Spinal cord (tissue), 10 donors: ENCODE data around the gene MRPL39. TPM values are rescaled to one million over a fixed set of nuclear protein-coding genes. Genes with fewer than 3 reads are reported as not detected.

Experiments used
- DNase-seq, 6 donors: peaks; one replicate each; pipeline versions ENCODE4 v3.0.0 to v3.0.0-alpha.2; 2013 to 2015; ENCODE audit warnings: low spot score in 6 of 6, low read depth in 4 of 6
- H3K27ac ChIP-seq: one replicate; pipeline ENCODE4 v1.5.1; 2013; ENCODE audit warnings: low read depth, low read length, control low read depth
- H3K27me3 ChIP-seq: one replicate; pipeline ENCODE4 v1.6.1; 2013; ENCODE audit warnings: low read length; ENCODE audit not compliant: control insufficient read depth, insufficient read depth
- H3K36me3 ChIP-seq: one replicate; pipeline ENCODE4 v1.6.1; 2013; ENCODE audit warnings: low read length; ENCODE audit not compliant: control insufficient read depth, insufficient read depth
- H3K4me1 ChIP-seq: one replicate; pipeline ENCODE4 v1.6.1; 2013; ENCODE audit warnings: low read length; ENCODE audit not compliant: control insufficient read depth, insufficient read depth
- H3K4me3 ChIP-seq: one replicate; pipeline ENCODE4 v1.5.1; 2013; ENCODE audit warnings: low read depth, low read length, control low read depth
- H3K9me3 ChIP-seq: one replicate; pipeline ENCODE4 v1.6.1; 2013; ENCODE audit warnings: low read length; ENCODE audit not compliant: control insufficient read depth, insufficient read depth
- WGBS: methylation state at CpG from one replicate; pipeline ENCODE4 v1.1.5; 2013; ENCODE audit warnings: missing lambda C conversion rate; ENCODE audit not compliant: insufficient coverage; 5-methylcytosine and 5-hydroxymethylcytosine counted together
- long read RNA-seq, 4 donors: transcript quantifications; one replicate each; lab custom pipeline, GENCODE V29; 2026
- polyA plus RNA-seq, 2 donors: library from polyadenylated mRNA; unstranded; fragments of 120-200 nt; gene quantifications; one replicate each; pipeline ENCODE4 v1.2.1, GENCODE V29; 2013; ENCODE audit not compliant: insufficient read length in 2 of 2
- total RNA-seq, 2 donors: library from RNA; depleted of rRNA in 1 of 2; stranded (reverse); fragments of 120-200 nt in 1 of 2; fragments of >200 nt in 1 of 2; gene quantifications; one replicate each; pipeline versions ENCODE4 v1.2.3 to v1.2.4, GENCODE V29; 2013 to 2014
- donor health status: healthy.

MRPL39 gene
- total RNA-seq: 10 to 100 TPM; 29.2 to 47.6 TPM
- 10 to 100 TPM; 27.7 to 29.6 TPM for polyA plus RNA-seq
- long read RNA-seq, donor 1, transcript MRPL39-202 (10 exons, 1,110 nt): major isoform, 24 of 24 reads
- long read RNA-seq, donor 1, partial matches to known transcripts: 0 of 24 reads
- long read RNA-seq, donor 1, other reads (novel, unspliced or antisense): 0 of 24 reads
- long read RNA-seq, donor 2, transcript MRPL39-202 (10 exons, 1,110 nt): major isoform, 15 of 15 reads
- long read RNA-seq, donor 2, partial matches to known transcripts: 0 of 15 reads
- long read RNA-seq, donor 2, other reads (novel, unspliced or antisense): 0 of 15 reads
- long read RNA-seq, donor 3, transcript MRPL39-202 (10 exons, 1,110 nt): major isoform, 15 of 15 reads
- long read RNA-seq, donor 3, partial matches to known transcripts: 0 of 15 reads
- long read RNA-seq, donor 3, other reads (novel, unspliced or antisense): 0 of 15 reads
- long read RNA-seq, donor 4, transcript MRPL39-202 (10 exons, 1,110 nt): major isoform, 29 of 29 reads
- long read RNA-seq, donor 4, partial matches to known transcripts: 0 of 29 reads
- long read RNA-seq, donor 4, other reads (novel, unspliced or antisense): 0 of 29 reads

DNA sequence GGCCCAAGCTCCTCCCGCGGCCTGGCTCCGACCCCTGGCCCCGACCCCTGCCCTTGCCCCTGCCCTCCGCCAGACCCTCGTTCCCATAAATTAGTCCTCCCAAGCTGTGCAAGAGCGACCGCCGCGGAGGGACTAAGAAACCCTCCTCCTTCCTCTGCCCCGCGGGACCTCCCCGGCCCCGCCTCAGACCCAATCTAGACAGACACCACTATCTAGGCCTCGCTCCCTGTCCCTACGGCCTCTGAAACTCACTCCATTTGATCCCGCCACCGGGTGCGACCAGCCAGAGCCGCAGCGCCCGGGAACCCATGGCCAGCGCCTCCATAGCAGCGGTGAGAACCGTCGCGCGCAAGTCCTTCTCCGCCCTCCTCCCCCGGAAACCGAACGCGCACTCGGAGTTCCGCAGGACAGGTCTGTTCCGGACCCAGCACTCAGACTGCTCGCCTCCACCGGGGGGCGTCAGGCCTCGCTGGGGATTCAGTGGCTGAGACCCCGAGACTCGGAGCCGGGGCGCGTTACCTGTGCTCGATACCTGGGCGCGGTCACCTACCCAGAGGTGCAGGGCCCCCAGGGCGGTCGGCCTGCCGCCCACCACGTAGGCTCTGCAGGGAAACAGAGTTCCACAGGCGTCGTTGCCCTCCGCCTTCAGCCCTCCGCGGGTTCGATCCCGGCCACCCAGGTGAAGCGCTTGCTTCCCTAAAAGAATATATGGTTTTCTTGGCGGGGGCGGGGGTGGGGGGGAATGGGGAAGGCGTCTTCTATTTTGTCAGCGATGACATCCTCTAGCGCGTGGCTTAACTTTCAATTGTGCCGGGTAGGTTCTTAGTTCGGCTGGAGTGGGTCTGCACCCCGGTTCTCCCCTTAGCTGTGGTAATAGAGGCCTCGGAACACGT, at the start of gene MRPL39:
Gene MRPL39 (minus strand): TSS at position 331 of the 893 bp plus-strand sequence. CDS start 6 bp downstream, at position 325.
- peaks cover 13% of the 10 kb centered on the region for H3K36me3 ChIP-seq
- DNase-seq: peak; percentile 78 to 98 (median 84)
- H3K4me1 ChIP-seq: peaks cover 3% of the 10 kb centered on the region
- H3K27me3 ChIP-seq: no peaks in the 10 kb centered on the region
- H3K4me3 ChIP-seq: peak within 1 kb of the TSS; percentile 95
- peak within 1 kb of the TSS; percentile 90 for H3K27ac ChIP-seq
- 1% methylated on average over 56 of the region's 71 CpGs for WGBS
- no peaks in the 10 kb centered on the region for H3K9me3 ChIP-seq

DNA sequence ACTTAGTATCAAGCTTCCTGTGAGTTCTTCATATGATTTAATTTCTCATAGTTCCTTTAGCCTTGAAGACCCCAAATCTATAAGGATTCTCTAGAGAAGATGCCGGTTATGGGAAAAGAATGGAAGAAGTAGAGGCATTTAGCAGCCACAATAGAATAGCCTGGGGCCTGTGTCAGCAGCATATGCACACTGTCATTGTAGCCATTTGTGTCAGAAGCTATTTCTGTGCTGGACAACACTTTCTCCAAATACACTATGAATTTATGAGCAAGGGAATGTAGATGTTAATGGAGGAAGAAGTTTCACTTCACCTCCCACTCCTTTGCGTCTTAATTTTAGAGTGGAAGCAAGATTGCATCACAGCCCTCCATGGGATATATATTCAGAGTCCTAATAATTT, 49.1 kb upstream of the MRPL39 start:
- 80% methylated on average over 1 of the region's 2 CpGs for WGBS
- Histone ChIP-seq H3K27ac (no peak overlapping the region), H3K4me3 (no peak overlapping the region)

DNA sequence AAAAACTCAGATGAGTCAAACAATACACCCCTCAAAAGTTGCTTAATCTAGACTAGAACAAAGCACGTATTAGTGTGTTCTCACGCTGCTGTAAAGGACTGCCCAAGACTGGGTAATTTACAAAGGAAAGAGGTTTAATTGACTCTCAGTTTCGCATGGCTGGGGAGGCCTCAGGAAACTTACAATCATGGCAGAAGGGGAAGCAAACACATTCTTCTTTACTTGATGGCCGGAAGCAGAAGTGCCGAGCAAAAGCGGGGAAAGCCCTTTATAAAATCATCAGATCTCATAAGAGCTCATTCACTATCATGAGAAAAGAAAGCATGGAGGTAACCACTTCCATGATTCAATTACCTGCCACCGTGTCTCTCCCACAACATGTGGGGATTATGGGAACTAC, 41.9 kb upstream of the MRPL39 start:
- no peaks in the 10 kb centered on the region for H3K36me3 ChIP-seq
- DNase-seq: no peak

More for the DNA sequence above, 49.1 kb upstream of the MRPL39 start:
- H3K4me1 ChIP-seq: no peaks in the 10 kb centered on the region
- H3K36me3 ChIP-seq: no peaks in the 10 kb centered on the region
- no peaks in the 10 kb centered on the region for H3K27me3 ChIP-seq
- DNase-seq: no peak
- no peaks in the 10 kb centered on the region for H3K9me3 ChIP-seq

DNA sequence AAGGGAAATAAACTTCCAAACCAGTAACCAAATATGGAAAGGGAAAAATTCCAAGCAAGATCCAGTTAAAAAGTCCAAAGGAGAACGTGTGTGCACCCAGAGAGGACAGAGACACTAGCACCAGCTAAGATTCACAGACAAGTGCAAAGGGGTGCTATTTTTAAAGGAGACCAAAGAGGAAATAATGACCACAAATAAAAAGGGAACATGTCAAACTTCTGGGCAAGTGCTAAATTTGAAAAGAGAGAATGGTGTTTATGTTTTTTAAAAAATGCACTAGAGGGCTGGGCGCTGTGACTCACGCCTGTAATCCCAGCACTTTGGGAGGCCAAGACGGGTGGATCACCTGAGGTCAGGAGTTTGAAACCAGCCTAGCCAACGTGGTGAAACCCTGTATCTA, 40.4 kb upstream of the MRPL39 start:
- no peaks in the 10 kb centered on the region for H3K27me3 ChIP-seq
- no peak for DNase-seq
- no peaks in the 10 kb centered on the region for H3K36me3 ChIP-seq
- 96% methylated on average over 3 of the region's 5 CpGs for WGBS
- no peaks in the 10 kb centered on the region for H3K9me3 ChIP-seq
- no peak overlapping the region for H3K4me3 ChIP-seq
- no peaks in the 10 kb centered on the region for H3K4me1 ChIP-seq
- H3K27ac ChIP-seq: no peak overlapping the region

More for the DNA sequence above, 41.9 kb upstream of the MRPL39 start:
- WGBS: 80% methylated on average over 1 of the region's 7 CpGs
- Histone ChIP-seq H3K4me3 (no peak overlapping the region), H3K4me1 (no peaks in the 10 kb centered on the region), H3K9me3 (no peaks in the 10 kb centered on the region), H3K27me3 (no peaks in the 10 kb centered on the region), H3K27ac (no peak overlapping the region)

DNA sequence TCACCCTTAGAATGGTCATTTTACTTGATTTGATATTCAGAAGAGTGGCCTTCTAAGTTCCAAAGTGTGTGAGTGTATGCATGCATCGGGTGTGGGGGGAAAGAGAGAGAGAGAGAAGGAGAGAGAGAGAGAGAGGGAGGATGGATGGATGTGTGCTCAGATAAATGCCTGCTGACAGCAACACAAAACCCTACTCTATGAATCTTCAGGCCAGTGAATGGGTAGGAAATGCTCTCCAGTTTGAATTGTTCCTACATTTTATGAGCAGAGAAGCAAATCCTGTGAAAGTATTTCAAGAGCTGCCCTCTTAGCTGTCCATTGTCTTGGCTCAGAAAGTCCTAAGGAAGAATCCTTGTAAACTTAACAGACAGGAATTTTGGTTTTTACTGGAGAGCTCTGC, 39.2 kb upstream of the MRPL39 start:
- no peaks in the 10 kb centered on the region for H3K4me1 ChIP-seq
- peak in 1 of 6 donors; percentile 19 for DNase-seq
- WGBS: no CpG with 5 or more reads among the region's 1 CpG
- H3K36me3 ChIP-seq: no peaks in the 10 kb centered on the region
- peak overlapping the region; percentile 58 for H3K27ac ChIP-seq
- H3K4me3 ChIP-seq: no peak overlapping the region
- H3K9me3 ChIP-seq: no peaks in the 10 kb centered on the region
- no peaks in the 10 kb centered on the region for H3K27me3 ChIP-seq

DNA sequence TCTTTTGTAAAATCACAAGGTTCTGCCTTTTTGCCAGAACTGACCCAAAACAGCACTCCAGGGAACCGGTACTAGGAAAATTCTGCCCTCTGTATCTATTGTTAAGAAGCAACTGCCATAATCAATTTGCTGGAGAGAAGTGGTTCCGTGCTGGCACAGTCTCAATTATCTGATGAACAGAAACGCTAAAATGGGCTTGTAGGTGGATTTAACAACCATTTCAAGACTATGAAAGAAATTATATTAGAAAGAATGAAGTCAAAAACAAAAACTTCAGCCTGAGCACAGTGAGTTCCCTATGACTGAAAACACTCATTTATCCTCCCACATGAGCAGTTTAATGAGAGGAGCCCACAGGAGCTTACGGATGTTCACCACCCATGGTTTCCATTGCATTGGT, 36.2 kb upstream of the MRPL39 start:
- Histone ChIP-seq H3K36me3 (no peaks in the 10 kb centered on the region), H3K27ac (no peak overlapping the region), H3K4me3 (no peak overlapping the region), H3K4me1 (peaks cover 8% of the 10 kb centered on the region), H3K27me3 (no peaks in the 10 kb centered on the region), H3K9me3 (no peaks in the 10 kb centered on the region)
- no CpG with 5 or more reads among the region's 4 CpGs for WGBS
- peak in 1 of 6 donors; percentile 20 for DNase-seq

DNA sequence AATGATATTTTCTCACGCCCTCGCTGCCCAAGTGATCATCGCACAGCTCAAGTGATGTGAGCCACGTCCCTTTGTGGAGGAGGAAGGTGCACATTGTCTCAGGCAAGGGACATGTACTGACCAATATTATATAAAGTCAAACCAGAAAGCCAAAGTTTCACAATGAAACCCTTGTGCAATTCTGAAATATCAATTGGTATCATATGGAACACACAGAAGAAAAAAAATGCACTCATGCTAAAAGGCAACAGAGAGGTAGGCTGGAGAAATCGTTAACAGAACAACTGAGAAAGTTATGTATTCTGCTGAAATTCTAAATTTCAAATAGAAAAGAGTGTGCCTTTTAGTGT, 33.6 kb upstream of the MRPL39 start:
- DNase-seq: peak in 1 of 6 donors; percentile 12
- Histone ChIP-seq H3K4me3 (peak overlapping the region; percentile 87), H3K4me1 (peaks cover 8% of the 10 kb centered on the region), H3K36me3 (no peaks in the 10 kb centered on the region), H3K9me3 (no peaks in the 10 kb centered on the region), H3K27ac (peak overlapping the region; percentile 91), H3K27me3 (no peaks in the 10 kb centered on the region)
- no CpG with 5 or more reads among the region's 5 CpGs for WGBS

DNA sequence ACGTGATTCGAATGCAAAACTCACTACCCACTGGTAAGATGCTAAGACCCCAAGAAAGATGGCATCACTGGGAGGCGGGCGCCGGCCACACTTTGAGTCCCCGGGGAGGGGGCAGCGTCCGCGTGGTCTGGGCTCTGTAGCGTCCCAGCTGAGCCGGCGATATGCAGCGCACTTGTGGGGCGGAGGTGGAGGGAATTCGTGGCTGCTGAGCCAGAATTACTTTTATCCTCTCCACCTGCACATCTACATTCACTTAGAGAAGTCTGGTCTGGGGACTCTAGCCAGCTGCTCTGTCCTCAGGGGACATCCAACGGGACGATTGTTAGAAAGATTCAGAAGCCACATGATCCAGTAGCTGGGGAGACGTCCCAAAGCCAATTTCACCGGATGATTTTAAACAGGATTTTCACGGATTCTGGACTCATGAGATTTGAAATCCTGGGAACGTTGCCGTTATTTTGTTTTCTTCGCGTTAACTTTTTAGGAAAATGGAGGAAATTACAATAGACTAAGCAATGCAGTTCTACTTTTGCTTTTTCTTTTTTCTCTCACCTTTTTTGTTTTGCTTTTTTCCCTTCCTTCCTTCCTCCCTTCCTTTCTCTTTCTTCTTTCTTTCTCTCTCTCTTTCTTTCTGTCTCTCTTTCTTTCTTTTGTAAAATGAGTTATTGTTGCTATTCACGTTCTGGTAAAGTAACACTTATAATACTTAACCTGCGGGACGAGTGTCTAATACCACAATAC, 33.1 kb upstream of the MRPL39 start:
- Histone ChIP-seq H3K4me3 (peak overlapping the region; percentile 87), H3K9me3 (no peaks in the 10 kb centered on the region), H3K4me1 (peaks cover 8% of the 10 kb centered on the region), H3K27me3 (no peaks in the 10 kb centered on the region), H3K27ac (peak overlapping the region; percentile 91), H3K36me3 (no peaks in the 10 kb centered on the region)
- peak in 4 of 6 donors; percentile 55 to 87 (median 71) for DNase-seq
- 0% methylated on average over 21 of the region's 27 CpGs for WGBS
